GM18498 (cell line): Measurements from ENCODE around the gene KCNH1.
"Not testable (repeated sequence)": the region's sequence is repeated elsewhere in the genome, so short reads cannot be mapped to it uniquely, and the experiment has no call there.

Source experiments
- ATAC-seq: cut with Tn5 transposase; IDR thresholded peaks from one replicate; pipeline ENCODE4 v1.9.1; 2021; ENCODE audit warnings: mild to moderate bottlenecking, moderate library complexity; ENCODE audit not compliant: unreplicated experiment

KCNH1 gene

GRCh38 chr1:210692796-210693195, 441.2 kb downstream of the KCNH1 start:
- ATAC-seq = peak; percentile 52

- ATAC-seq = no peak
These were observed 442.8 kb downstream of the KCNH1 start for GRCh38 chr1:210691039-210691610.

GRCh38 chr1:210690236-210690635, 443.7 kb downstream of the KCNH1 start:
- no peak for ATAC-seq

- ATAC-seq = no peak
These were observed 444.1 kb downstream of the KCNH1 start for GRCh38 chr1:210689826-210690225.

GRCh38 chr1:210688512-210689234, 445.3 kb downstream of the KCNH1 start:
- no peak for ATAC-seq

- no peak for ATAC-seq
These were observed 446.2 kb downstream of the KCNH1 start for GRCh38 chr1:210687582-210688279.

GRCh38 chr1:210686841-210687240, 447.1 kb downstream of the KCNH1 start:
- no peak for ATAC-seq

GRCh38 chr1:210685295-210685650, 448.7 kb downstream of the KCNH1 start:
- ATAC-seq = peak; percentile 13

- ATAC-seq = peak; percentile 85
These were observed 449.3 kb downstream of the KCNH1 start for GRCh38 chr1:210684466-210685294.

GRCh38 chr1:210683403-210684047, 450.4 kb downstream of the KCNH1 start:
- ATAC-seq = no peak

GRCh38 chr1:210681158-210681557, 452.8 kb downstream of the KCNH1 start:
- ATAC-seq = no peak

GRCh38 chr1:210678306-210678705, 455.6 kb downstream of the KCNH1 start:
- ATAC-seq = no peak

GRCh38 chr1:210677533-210677932, 456.4 kb downstream of the KCNH1 start:
- peak; percentile 82 for ATAC-seq

GRCh38 chr1:210676539-210676938, 457.4 kb downstream of the KCNH1 start:
- no peak for ATAC-seq

GRCh38 chr1:210674151-210674550, 459.8 kb downstream of the KCNH1 start:
- ATAC-seq = no peak

GRCh38 chr1:210669951-210670350, 464.0 kb downstream of the KCNH1 start:
- ATAC-seq = no peak

- ATAC-seq = no peak
These were observed 470.0 kb downstream of the KCNH1 start for GRCh38 chr1:210663730-210664573.

- ATAC-seq = no peak
These were observed 471.5 kb downstream of the KCNH1 start for GRCh38 chr1:210662291-210663050.

- not testable (repeated sequence) for ATAC-seq
These were observed 472.4 kb downstream of the KCNH1 start for GRCh38 chr1:210661520-210661919.
